Ammon's horn (tissue), 1 donor: ENCODE data around the gene YPEL1.
"Not testable (repeated sequence)": the region's sequence is repeated elsewhere in the genome, so short reads cannot be mapped to it uniquely, and the experiment has no call there.

Experiments
- DNase-seq: peaks from one replicate; pipeline ENCODE4 v3.0.0-alpha.2; 2016; ENCODE audit warnings: low spot score

YPEL1 gene

GRCh38 chr22:21699643-21700042 lies 36.0 kb downstream of the YPEL1 start:
- DNase-seq = no peak

GRCh38 chr22:21698430-21699329 lies 36.9 kb downstream of the YPEL1 start:
- no peak for DNase-seq

- DNase-seq = no peak
These were observed 37.7 kb downstream of the YPEL1 start for GRCh38 chr22:21697880-21698279.

GRCh38 chr22:21697021-21697771 lies 38.4 kb downstream of the YPEL1 start:
- no peak for DNase-seq

GRCh38 chr22:21696115-21696514 lies 39.5 kb downstream of the YPEL1 start:
- no peak for DNase-seq

GRCh38 chr22:21695430-21696085 lies 40.0 kb downstream of the YPEL1 start:
- DNase-seq = no peak

- DNase-seq = no peak
These were observed 40.7 kb downstream of the YPEL1 start for GRCh38 chr22:21694795-21695429.

GRCh38 chr22:21694394-21694793 lies 41.2 kb downstream of the YPEL1 start:
- no peak for DNase-seq

GRCh38 chr22:21693999-21694341 lies 41.6 kb downstream of the YPEL1 start:
- no peak for DNase-seq

- DNase-seq = no peak
These were observed 42.1 kb downstream of the YPEL1 start for GRCh38 chr22:21693333-21693998.

GRCh38 chr22:21692856-21693255 lies 42.7 kb downstream of the YPEL1 start:
- DNase-seq = not testable (repeated sequence)

- no peak for DNase-seq
These were observed 43.8 kb downstream of the YPEL1 start for GRCh38 chr22:21691816-21692215.

- no peak for DNase-seq
These were observed 45.2 kb downstream of the YPEL1 start for GRCh38 chr22:21690401-21690801.

GRCh38 chr22:21688706-21689381 lies 46.8 kb downstream of the YPEL1 start:
- no peak for DNase-seq

GRCh38 chr22:21688341-21688705 lies 47.3 kb downstream of the YPEL1 start:
- no peak for DNase-seq

- no peak for DNase-seq
These were observed 47.8 kb downstream of the YPEL1 start for GRCh38 chr22:21687685-21688259.

GRCh38 chr22:21686634-21687393 lies 48.8 kb downstream of the YPEL1 start:
- DNase-seq = no peak

GRCh38 chr22:21686193-21686608 lies 49.4 kb downstream of the YPEL1 start:
- DNase-seq = no peak

- DNase-seq = no peak
These were observed 50.5 kb downstream of the YPEL1 start for GRCh38 chr22:21685164-21685513.

GRCh38 chr22:21684492-21685163 lies 51.0 kb downstream of the YPEL1 start:
- no peak for DNase-seq
